Immature natural killer cell (primary cell): ENCODE results near the gene METAP1. TPM values are rescaled to one million over a fixed set of nuclear protein-coding genes. Genes with fewer than 3 reads are reported as not detected.
A peak's percentile ranks its signal among the peaks of the same experiment; 100 is the strongest.
"Not testable (repeated sequence)": the region's sequence is repeated elsewhere in the genome, so short reads cannot be mapped to it uniquely, and the experiment has no call there.

ENCODE experiments used
- DNase-seq, 3 donors: peaks; one replicate each; pipeline ENCODE4 v3.0.0; 2022; ENCODE audit warnings: mixed read lengths in 1 of 3
- H3K27ac Mint-ChIP-seq, 6 donors: one replicate each; pipeline ENCODE4 v1.8.0; 2020; ENCODE audit warnings: mixed read lengths in 6 of 6, mild to moderate bottlenecking in 5 of 6, inconsistent platforms in 4 of 6, moderate library complexity in 3 of 6
- H3K27me3 Mint-ChIP-seq, 3 donors: one replicate each; pipeline ENCODE4 v1.8.0; 2020 to 2021; ENCODE audit warnings: low read depth in 3 of 3, mild to moderate bottlenecking in 3 of 3, mixed read lengths in 3 of 3, moderate library complexity in 3 of 3, inconsistent platforms in 1 of 3
- H3K36me3 Mint-ChIP-seq, 3 donors: one replicate each; pipeline ENCODE4 v1.8.0; 2020; ENCODE audit warnings: mixed read lengths in 3 of 3, inconsistent platforms in 2 of 3, mild to moderate bottlenecking in 2 of 3
- H3K4me1 Mint-ChIP-seq, 2 donors: one replicate each; pipeline ENCODE4 v1.8.0; 2020; ENCODE audit warnings: inconsistent platforms in 2 of 2, mild to moderate bottlenecking in 2 of 2, mixed read lengths in 2 of 2, moderate library complexity in 1 of 2
- H3K4me3 Mint-ChIP-seq, 5 donors: one replicate each; pipeline ENCODE4 v1.8.0; 2020; ENCODE audit warnings: mild to moderate bottlenecking in 5 of 5, mixed read lengths in 5 of 5, inconsistent platforms in 3 of 5, moderate library complexity in 3 of 5
- H3K9me3 Mint-ChIP-seq, 6 donors: one replicate each; pipeline ENCODE4 v1.8.0; 2020; ENCODE audit warnings: mild to moderate bottlenecking in 6 of 6, mixed read lengths in 6 of 6, inconsistent platforms in 4 of 6, moderate library complexity in 3 of 6
- polyA plus RNA-seq, 3 donors: library from polyadenylated mRNA; unstranded; fragments of 300-500 nt; fragmentation: Illumina TruSeq; gene quantifications; one replicate each; pipeline ENCODE4 v1.2.3, GENCODE V29; 2021

Gene METAP1
- polyA plus RNA-seq, 3 donors from 2014 or later = 25.6 to 42.1 (median 30.6) TPM

- no peak overlapping the region for H3K27ac Mint-ChIP-seq
- peaks cover 0 to 20% (median 13%) of the 10 kb centered on the region in 3 donors for H3K36me3 Mint-ChIP-seq
- peaks cover 0 to 2% (median 0%) of the 10 kb centered on the region in 6 donors for H3K9me3 Mint-ChIP-seq
- peaks cover 30 to 72% of the 10 kb centered on the region in 2 donors for H3K4me1 Mint-ChIP-seq
- H3K4me3 Mint-ChIP-seq = no peak overlapping the region
- peaks cover 0 to 2% (median 0%) of the 10 kb centered on the region in 3 donors for H3K27me3 Mint-ChIP-seq
- DNase-seq = no peak
Measured at GRCh38 chr4:99013402-99013843, 17.9 kb downstream of the METAP1 start.

DNA sequence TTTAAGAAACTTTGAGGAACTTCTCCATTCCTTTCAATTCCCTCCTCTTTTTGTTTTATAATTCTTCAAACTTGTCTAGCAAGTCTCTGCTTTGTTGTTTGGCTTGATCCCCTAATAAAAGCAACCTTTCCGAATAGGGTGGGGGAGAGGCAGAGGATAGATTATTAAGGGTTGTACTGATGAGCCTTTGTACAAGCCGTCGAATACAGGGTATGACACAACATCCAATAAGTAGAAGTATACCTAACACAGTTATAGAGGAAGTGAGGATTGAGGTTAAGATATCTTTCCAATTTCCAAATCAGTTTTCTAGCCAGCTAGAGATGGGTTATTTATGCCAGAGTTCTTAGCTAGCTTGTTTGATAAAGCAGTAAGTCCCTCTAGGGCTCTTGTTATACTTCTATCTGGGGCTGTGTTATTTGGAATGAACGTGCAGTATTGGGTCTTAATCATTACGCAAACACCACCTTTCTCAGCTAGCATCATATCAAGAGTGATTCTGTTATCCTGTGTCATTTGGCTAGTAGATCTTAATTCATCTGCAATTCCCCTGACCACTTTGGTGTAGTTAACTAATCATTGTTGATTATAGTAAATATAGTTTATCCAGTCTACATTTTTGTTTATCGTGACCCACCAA lies 18.5 kb downstream of the METAP1 start:
- Mint-ChIP-seq H3K4me3 (no peak overlapping the region), H3K27ac (no peak overlapping the region), H3K27me3 (peaks cover 0 to 2% (median 0%) of the 10 kb centered on the region in 3 donors), H3K9me3 (peaks cover 0 to 2% (median 0%) of the 10 kb centered on the region in 6 donors), H3K36me3 (peaks cover 0 to 20% (median 11%) of the 10 kb centered on the region in 3 donors), H3K4me1 (peaks cover 27 to 71% of the 10 kb centered on the region in 2 donors)
- no peak for DNase-seq

- H3K27me3 Mint-ChIP-seq = peaks cover 0 to 4% (median 0%) of the 10 kb centered on the region in 3 donors
- DNase-seq = no peak
- peaks cover 0 to 12% (median 9%) of the 10 kb centered on the region in 6 donors for H3K9me3 Mint-ChIP-seq
- no peak overlapping the region for H3K27ac Mint-ChIP-seq
- H3K4me3 Mint-ChIP-seq = no peak overlapping the region
- H3K36me3 Mint-ChIP-seq = peaks cover 11 to 19% (median 13%) of the 10 kb centered on the region in 3 donors
- peaks cover 28 to 76% of the 10 kb centered on the region in 2 donors for H3K4me1 Mint-ChIP-seq
Measured at GRCh38 chr4:99021386-99021785, 25.9 kb downstream of the METAP1 start.

DNA sequence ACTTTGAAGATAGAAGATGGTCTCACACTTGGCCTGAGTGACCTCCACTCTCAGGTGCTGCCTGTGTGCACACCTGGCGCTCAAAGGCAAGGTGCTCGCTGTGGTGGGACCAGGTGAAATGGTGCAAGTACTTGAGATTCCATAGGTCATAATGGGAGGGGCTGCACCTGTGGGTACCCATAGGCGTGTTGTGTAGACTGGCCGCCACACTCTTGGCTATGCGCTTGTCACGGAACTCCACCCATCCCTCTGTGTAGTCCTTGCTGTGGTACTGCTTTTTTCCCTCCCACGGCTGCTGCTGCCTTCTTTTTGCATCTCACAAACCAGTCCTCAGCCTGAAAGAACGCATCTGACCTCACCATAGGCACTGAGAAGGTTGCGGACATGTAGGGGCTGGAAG lies 27.0 kb downstream of the METAP1 start:
- peaks cover 36 to 82% of the 10 kb centered on the region in 2 donors for H3K4me1 Mint-ChIP-seq
- H3K27me3 Mint-ChIP-seq = peaks cover 0 to 4% (median 0%) of the 10 kb centered on the region in 3 donors
- no peak for DNase-seq
- no peak overlapping the region for H3K27ac Mint-ChIP-seq
- H3K36me3 Mint-ChIP-seq = peaks cover 11 to 19% (median 13%) of the 10 kb centered on the region in 3 donors
- peaks cover 0 to 12% (median 9%) of the 10 kb centered on the region in 6 donors for H3K9me3 Mint-ChIP-seq
- H3K4me3 Mint-ChIP-seq = no peak overlapping the region

GRCh38 chr4:99023800-99024251 lies 28.3 kb downstream of the METAP1 start:
- peaks cover 0 to 12% (median 9%) of the 10 kb centered on the region in 6 donors for H3K9me3 Mint-ChIP-seq

DNA sequence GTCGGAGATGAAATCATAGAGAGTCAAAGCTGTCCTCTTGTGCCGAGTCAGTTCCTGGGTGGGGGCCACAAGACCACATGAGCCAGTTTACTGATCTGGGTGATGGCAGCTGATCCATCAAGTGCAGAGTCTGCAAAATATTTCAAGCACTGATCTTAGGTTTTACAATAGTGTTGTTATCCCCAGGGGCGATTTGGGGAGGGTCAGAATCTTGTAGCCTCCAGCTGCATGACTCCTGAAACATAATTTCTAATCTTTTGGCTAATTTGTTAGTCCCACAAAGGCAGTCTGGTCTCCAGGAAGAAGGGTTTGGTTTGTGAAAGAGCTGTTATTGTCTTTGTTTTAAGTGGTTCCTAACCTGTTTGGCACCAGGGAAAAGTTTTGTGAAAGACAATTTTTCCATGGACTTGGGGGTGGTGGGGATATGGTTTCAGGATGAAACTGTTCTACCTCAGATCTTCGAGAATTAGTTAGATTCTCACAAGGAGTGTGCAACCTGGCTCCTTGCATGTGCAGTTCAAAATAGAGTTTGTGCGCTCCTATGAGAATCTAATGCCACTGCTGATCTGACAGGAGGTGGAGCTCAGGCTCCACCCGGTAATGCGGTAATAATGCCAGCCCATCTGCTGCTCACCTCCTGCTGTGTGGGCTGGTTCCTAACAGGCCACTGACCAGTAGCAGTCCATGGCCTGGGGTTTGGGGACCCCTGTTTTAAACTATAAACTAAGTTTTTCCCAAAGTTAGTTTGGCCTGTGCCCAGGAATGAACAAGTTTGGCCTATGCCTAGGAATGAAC lies 29.2 kb downstream of the METAP1 start:
- H3K4me3 Mint-ChIP-seq = no peak overlapping the region
- DNase-seq = no peak
- H3K9me3 Mint-ChIP-seq = peaks cover 0 to 12% (median 9%) of the 10 kb centered on the region in 6 donors
- peak overlapping the region; percentile 28 to 71 (median 61) for H3K27ac Mint-ChIP-seq
- H3K27me3 Mint-ChIP-seq = peaks cover 0 to 4% (median 0%) of the 10 kb centered on the region in 3 donors
- peaks cover 43 to 77% of the 10 kb centered on the region in 2 donors for H3K4me1 Mint-ChIP-seq
- H3K36me3 Mint-ChIP-seq = peaks cover 9 to 14% (median 11%) of the 10 kb centered on the region in 3 donors

More at GRCh38 chr4:99023800-99024251, 28.3 kb downstream of the METAP1 start:
- DNase-seq, H3K4me3 Mint-ChIP-seq, H3K27me3 Mint-ChIP-seq: not testable (repeated sequence)
- Mint-ChIP-seq H3K4me1 (peaks cover 36 to 76% of the 10 kb centered on the region in 2 donors), H3K27ac (peak overlapping the region in 4 of 6 donors; percentile 28 to 67 (median 44)), H3K36me3 (peaks cover 11 to 19% (median 13%) of the 10 kb centered on the region in 3 donors)

- no peak for DNase-seq
- H3K36me3 Mint-ChIP-seq = peaks cover 8 to 12% (median 11%) of the 10 kb centered on the region in 3 donors
- peaks cover 51 to 82% of the 10 kb centered on the region in 2 donors for H3K4me1 Mint-ChIP-seq
- H3K4me3 Mint-ChIP-seq = no peak overlapping the region
- H3K27ac Mint-ChIP-seq = peak overlapping the region in 2 of 6 donors; percentile 4 to 26
- peaks cover 0 to 12% (median 9%) of the 10 kb centered on the region in 6 donors for H3K9me3 Mint-ChIP-seq
- H3K27me3 Mint-ChIP-seq = peaks cover 0 to 4% (median 0%) of the 10 kb centered on the region in 3 donors
Measured at GRCh38 chr4:99025506-99025905, 30.0 kb downstream of the METAP1 start.

- Mint-ChIP-seq H3K9me3 (no peaks in the 10 kb centered on the region), H3K27ac (peak overlapping the region in 4 of 6 donors; percentile 32 to 70 (median 61)), H3K4me1 (peaks cover 57 to 87% of the 10 kb centered on the region in 2 donors), H3K27me3 (peaks cover 0 to 1% (median 0%) of the 10 kb centered on the region in 3 donors), H3K4me3 (no peak overlapping the region), H3K36me3 (no peaks in the 10 kb centered on the region)
- DNase-seq = no peak
Measured at GRCh38 chr4:99027304-99027703, 31.8 kb downstream of the METAP1 start.

DNA sequence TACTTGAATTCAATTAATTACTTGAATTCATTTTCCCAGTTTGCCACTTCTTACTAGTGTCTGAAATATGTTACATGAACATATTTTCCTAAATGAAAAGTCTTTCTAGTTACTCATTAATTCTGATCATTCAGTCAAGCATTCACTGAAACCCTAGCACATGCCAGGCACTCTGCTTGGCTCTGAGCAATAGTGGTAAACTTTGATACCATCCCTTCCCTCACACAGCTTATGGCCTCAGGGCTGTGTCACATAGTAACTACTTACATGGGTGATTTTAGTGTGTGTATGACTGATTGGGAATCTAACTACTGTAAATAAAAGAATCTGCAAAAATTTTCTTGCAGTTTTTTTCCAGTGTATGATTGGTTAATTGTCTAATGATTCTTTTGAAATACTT lies 32.7 kb downstream of the METAP1 start:
- Mint-ChIP-seq H3K36me3 (no peaks in the 10 kb centered on the region), H3K4me1 (peaks cover 55 to 89% of the 10 kb centered on the region in 2 donors), H3K9me3 (no peaks in the 10 kb centered on the region), H3K27ac (peak overlapping the region in 2 of 6 donors; percentile 32 to 48), H3K4me3 (no peak overlapping the region), H3K27me3 (no peaks in the 10 kb centered on the region)
- DNase-seq = no peak

DNA sequence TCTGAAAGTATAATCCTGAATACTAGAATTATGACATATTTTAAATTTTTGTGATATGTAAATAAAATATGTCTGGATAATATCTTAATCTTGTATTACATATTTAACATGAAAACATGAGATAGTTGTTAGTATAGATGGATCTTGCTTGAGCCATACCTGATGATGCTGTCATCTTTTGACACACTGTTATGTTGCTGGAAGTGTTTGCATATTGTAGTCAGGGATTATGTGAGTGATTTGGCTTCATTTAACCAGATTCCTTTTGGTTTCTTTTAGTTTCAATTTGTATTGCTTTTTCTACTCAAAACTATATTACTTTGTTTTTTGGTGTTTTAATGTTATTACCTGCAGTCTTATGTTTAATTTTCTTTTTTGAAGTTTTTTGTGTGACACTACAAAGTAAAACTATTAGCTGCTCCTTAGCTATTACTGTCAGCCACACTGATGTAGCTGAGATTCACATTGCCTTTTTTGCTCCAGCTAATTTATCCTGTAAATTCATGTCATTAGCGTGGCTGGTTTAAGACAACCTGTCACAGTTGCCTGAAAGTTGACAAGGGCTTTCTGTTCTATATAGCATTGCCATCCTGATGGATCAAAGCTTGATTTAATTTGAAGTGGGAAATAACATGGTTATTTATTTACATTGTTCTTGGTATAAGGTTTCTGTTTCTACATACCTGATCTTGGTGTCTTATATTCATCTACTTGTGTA lies 33.7 kb downstream of the METAP1 start:
- no peak for DNase-seq
- Mint-ChIP-seq H3K27ac (peak overlapping the region; percentile 0 to 83 (median 60)), H3K9me3 (no peaks in the 10 kb centered on the region), H3K4me3 (peak overlapping the region in 1 of 5 donors; percentile 19), H3K4me1 (peaks cover 48 to 79% of the 10 kb centered on the region in 2 donors), H3K27me3 (no peaks in the 10 kb centered on the region), H3K36me3 (peaks cover 0 to 4% (median 4%) of the 10 kb centered on the region in 3 donors)

DNA sequence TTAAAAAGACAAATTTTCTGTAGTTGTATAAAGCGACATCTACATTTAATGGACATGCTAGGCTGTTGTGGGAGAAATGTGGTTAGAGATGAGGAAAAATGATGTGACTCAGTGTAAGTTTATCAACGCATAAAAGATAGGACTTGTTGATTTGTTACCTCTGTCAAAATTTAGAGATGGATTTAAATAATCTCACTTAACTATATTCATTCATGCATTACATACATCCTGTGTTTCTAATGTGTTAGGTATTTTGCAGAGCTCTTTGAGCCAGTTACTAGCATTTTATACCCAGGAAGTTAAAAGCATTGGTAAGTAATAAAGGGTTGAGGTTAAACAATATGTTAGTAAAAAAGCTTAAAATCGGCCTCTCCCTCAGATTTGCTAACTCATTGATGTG lies 34.3 kb downstream of the METAP1 start:
- no peak for DNase-seq
- peaks cover 41 to 72% of the 10 kb centered on the region in 2 donors for H3K4me1 Mint-ChIP-seq
- no peaks in the 10 kb centered on the region for H3K9me3 Mint-ChIP-seq
- H3K27me3 Mint-ChIP-seq = no peaks in the 10 kb centered on the region
- H3K27ac Mint-ChIP-seq = peak overlapping the region; percentile 51 to 83 (median 60)
- H3K4me3 Mint-ChIP-seq = peak overlapping the region in 1 of 5 donors; percentile 6
- peaks cover 0 to 7% (median 7%) of the 10 kb centered on the region in 3 donors for H3K36me3 Mint-ChIP-seq

GRCh38 chr4:99033956-99034355 lies 38.4 kb downstream of the METAP1 start:
- Mint-ChIP-seq H3K9me3 (peaks cover 0 to 10% (median 5%) of the 10 kb centered on the region in 6 donors), H3K4me3 (no peak overlapping the region), H3K36me3 (peaks cover 11 to 23% (median 20%) of the 10 kb centered on the region in 3 donors), H3K27ac (no peak overlapping the region), H3K4me1 (peaks cover 25 to 39% of the 10 kb centered on the region in 2 donors), H3K27me3 (no peaks in the 10 kb centered on the region)
- no peak for DNase-seq

GRCh38 chr4:99038213-99038612 lies 42.7 kb downstream of the METAP1 start:
- peaks cover 0 to 1% (median 0%) of the 10 kb centered on the region in 3 donors for H3K27me3 Mint-ChIP-seq
- peaks cover 23 to 44% (median 38%) of the 10 kb centered on the region in 3 donors for H3K36me3 Mint-ChIP-seq
- no peak for DNase-seq
- H3K9me3 Mint-ChIP-seq = peaks cover 0 to 10% (median 5%) of the 10 kb centered on the region in 6 donors
- H3K4me3 Mint-ChIP-seq = no peak overlapping the region
- H3K27ac Mint-ChIP-seq = no peak overlapping the region
- H3K4me1 Mint-ChIP-seq = peaks cover 5 to 8% of the 10 kb centered on the region in 2 donors
